ENCODE results near the gene ABCA9.

GRCh38 chr17:69009930-69010329 lies 50.8 kb downstream of the ABCA9 start:
- TF ChIP-seq CTCF (IDR thresholded peaks at IDR 0.05) (no peak), POLR2A (IDR thresholded peaks at IDR 0.05) (no peak)

Measured in body of pancreas (tissue), 4 donors.